Measurements from ENCODE around the gene ZNF492.
"Not testable (repeated sequence)": the region's sequence is repeated elsewhere in the genome, so short reads cannot be mapped to it uniquely, and the experiment has no call there.

Gene ZNF492

GRCh38 chr19:22622020-22622419 is 12.1 kb upstream of the ZNF492 start:
- Histone ChIP-seq H3K9ac (ENCODE audit: insufficient read length) (no peak overlapping the region), H3K4me3 (no peak overlapping the region), H3K36me3 (ENCODE audit: insufficient read depth, low read length) (no peaks in the 10 kb centered on the region), H3K9me3 (ENCODE audit: low read depth, low read length) (no peaks in the 10 kb centered on the region), H3K27ac (no peak overlapping the region)
- TF ChIP-seq EZH2 (IDR thresholded peaks at IDR 0.05) (no peak), POLR2AphosphoS5 (IDR thresholded peaks at IDR 0.05; ENCODE audit: borderline replicate concordance, low read depth, low read length) (no peak), FOXP2 (optimal IDR thresholded peaks at IDR 0.05; ENCODE audit: control extremely low read depth, extremely low read length, insufficient read depth) (no peak)
- no peak for DNase-seq (ENCODE audit: low read depth, low spot score)

GRCh38 chr19:22622901-22623840 is 11.0 kb upstream of the ZNF492 start:
- H3K36me3 ChIP-seq (ENCODE audit: insufficient read depth, low read length) = no peaks in the 10 kb centered on the region
- H3K9me3 ChIP-seq (ENCODE audit: low read depth, low read length) = no peaks in the 10 kb centered on the region
- H3K4me3 ChIP-seq = no peak overlapping the region
- H3K27ac ChIP-seq = no peak overlapping the region
- H3K9ac ChIP-seq (ENCODE audit: insufficient read length) = no peak overlapping the region
- TF ChIP-seq EZH2 (IDR thresholded peaks at IDR 0.05) (no peak), POLR2AphosphoS5 (IDR thresholded peaks at IDR 0.05; ENCODE audit: borderline replicate concordance, low read depth, low read length) (no peak), FOXP2 (optimal IDR thresholded peaks at IDR 0.05; ENCODE audit: control extremely low read depth, extremely low read length, insufficient read depth) (no peak)
- no peak for DNase-seq (ENCODE audit: low read depth, low spot score)

GRCh38 chr19:22623841-22624221 is 10.3 kb upstream of the ZNF492 start:
- Histone ChIP-seq H3K9me3 (ENCODE audit: low read depth, low read length) (no peaks in the 10 kb centered on the region), H3K4me3 (no peak overlapping the region), H3K27ac (no peak overlapping the region), H3K9ac (ENCODE audit: insufficient read length) (no peak overlapping the region), H3K36me3 (ENCODE audit: insufficient read depth, low read length) (no peaks in the 10 kb centered on the region)
- no peak for TF ChIP-seq FOXP2 (optimal IDR thresholded peaks at IDR 0.05; ENCODE audit: control extremely low read depth, extremely low read length, insufficient read depth)
- TF ChIP-seq POLR2AphosphoS5 (IDR thresholded peaks at IDR 0.05; ENCODE audit: borderline replicate concordance, low read depth, low read length) = no peak
- TF ChIP-seq EZH2 (IDR thresholded peaks at IDR 0.05) = no peak
- DNase-seq (ENCODE audit: low read depth, low spot score) = no peak

- no peaks in the 10 kb centered on the region for H3K9me3 ChIP-seq (ENCODE audit: low read depth, low read length)
- no peak overlapping the region for H3K9ac ChIP-seq (ENCODE audit: insufficient read length)
- no peak for TF ChIP-seq EZH2 (IDR thresholded peaks at IDR 0.05)
- TF ChIP-seq POLR2AphosphoS5 (IDR thresholded peaks at IDR 0.05; ENCODE audit: borderline replicate concordance, low read depth, low read length) = no peak
- TF ChIP-seq FOXP2 (optimal IDR thresholded peaks at IDR 0.05; ENCODE audit: control extremely low read depth, extremely low read length, insufficient read depth) = no peak
- H3K27ac ChIP-seq = no peak overlapping the region
- H3K4me3 ChIP-seq = no peak overlapping the region
- DNase-seq (ENCODE audit: low read depth, low spot score) = no peak
- H3K36me3 ChIP-seq (ENCODE audit: insufficient read depth, low read length) = no peaks in the 10 kb centered on the region
These were observed 8.7 kb upstream of the ZNF492 start for GRCh38 chr19:22625266-22626035.

- Histone ChIP-seq H3K9ac (ENCODE audit: insufficient read length) (no peak overlapping the region), H3K36me3 (ENCODE audit: insufficient read depth, low read length) (no peaks in the 10 kb centered on the region), H3K4me3 (no peak overlapping the region), H3K27ac (no peak overlapping the region), H3K9me3 (ENCODE audit: low read depth, low read length) (no peaks in the 10 kb centered on the region)
- no peak for DNase-seq (ENCODE audit: low read depth, low spot score)
- TF ChIP-seq EZH2 (IDR thresholded peaks at IDR 0.05) (no peak), FOXP2 (optimal IDR thresholded peaks at IDR 0.05; ENCODE audit: control extremely low read depth, extremely low read length, insufficient read depth) (no peak), POLR2AphosphoS5 (IDR thresholded peaks at IDR 0.05; ENCODE audit: borderline replicate concordance, low read depth, low read length) (no peak)
These were observed 6.6 kb upstream of the ZNF492 start for GRCh38 chr19:22627526-22627925.

GRCh38 chr19:22628401-22628800 is 5.7 kb upstream of the ZNF492 start:
- Histone ChIP-seq H3K4me3 (no peak overlapping the region), H3K9ac (ENCODE audit: insufficient read length) (no peak overlapping the region), H3K36me3 (ENCODE audit: insufficient read depth, low read length) (no peaks in the 10 kb centered on the region), H3K27ac (no peak overlapping the region), H3K9me3 (ENCODE audit: low read depth, low read length) (no peaks in the 10 kb centered on the region)
- TF ChIP-seq EZH2 (IDR thresholded peaks at IDR 0.05) = no peak
- DNase-seq (ENCODE audit: low read depth, low spot score) = no peak

- no peak overlapping the region for H3K9ac ChIP-seq (ENCODE audit: insufficient read length)
- no peak overlapping the region for H3K27ac ChIP-seq
- H3K9me3 ChIP-seq (ENCODE audit: low read depth, low read length) = peaks cover 3% of the 10 kb centered on the region; the same call in 1 of the 2 replicates
- H3K4me3 ChIP-seq = no peak overlapping the region
- TF ChIP-seq FOXP2 (optimal IDR thresholded peaks at IDR 0.05; ENCODE audit: control extremely low read depth, extremely low read length, insufficient read depth) = no peak
- no peak for TF ChIP-seq EZH2 (IDR thresholded peaks at IDR 0.05)
- no peak for TF ChIP-seq POLR2AphosphoS5 (IDR thresholded peaks at IDR 0.05; ENCODE audit: borderline replicate concordance, low read depth, low read length)
- no peak for DNase-seq (ENCODE audit: low read depth, low spot score)
- no peaks in the 10 kb centered on the region for H3K36me3 ChIP-seq (ENCODE audit: insufficient read depth, low read length)
These were observed 315 bp downstream of the ZNF492 start for GRCh38 chr19:22634450-22634827.

- H3K4me3 ChIP-seq; H3K36me3 ChIP-seq (ENCODE audit: insufficient read depth, low read length); H3K27ac ChIP-seq; H3K9me3 ChIP-seq (ENCODE audit: low read depth, low read length); DNase-seq (ENCODE audit: low read depth, low spot score); H3K9ac ChIP-seq (ENCODE audit: insufficient read length): not testable (repeated sequence)
These were observed 51.4 kb downstream of the ZNF492 start for GRCh38 chr19:22685493-22685892.

- H3K27ac ChIP-seq; H3K9me3 ChIP-seq (ENCODE audit: low read depth, low read length); H3K36me3 ChIP-seq (ENCODE audit: insufficient read depth, low read length); H3K9ac ChIP-seq (ENCODE audit: insufficient read length); H3K4me3 ChIP-seq; DNase-seq (ENCODE audit: low read depth, low spot score): not testable (repeated sequence)
These were observed 68.5 kb downstream of the ZNF492 start for GRCh38 chr19:22702661-22703060.

- H3K4me3 ChIP-seq; H3K27ac ChIP-seq; DNase-seq (ENCODE audit: low read depth, low spot score); H3K9me3 ChIP-seq (ENCODE audit: low read depth, low read length); H3K36me3 ChIP-seq (ENCODE audit: insufficient read depth, low read length); H3K9ac ChIP-seq (ENCODE audit: insufficient read length): not testable (repeated sequence)
These were observed 69.0 kb downstream of the ZNF492 start for GRCh38 chr19:22703096-22703495.

All from SK-N-MC (cell line).